HG03196 (cell line): ENCODE measurements around the gene ISM2.
"Not testable (repeated sequence)": the region's sequence is repeated elsewhere in the genome, so short reads cannot be mapped to it uniquely, and the experiment has no call there.

Experiments used
- ATAC-seq: cut with Tn5 transposase; IDR thresholded peaks from one replicate; pipeline ENCODE4 v1.9.1; 2021; ENCODE audit not compliant: unreplicated experiment

Gene ISM2

GRCh38 chr14:77498120-77498979 is at the start of gene ISM2:
TSS of gene ISM2 (minus strand) at chr14:77498816. CDS start at chr14:77498793, 23 bp downstream.
- ATAC-seq: peak; percentile 65

GRCh38 chr14:77547512-77548180 is 49.0 kb upstream of the ISM2 start:
- ATAC-seq: no peak

GRCh38 chr14:77545171-77545570 is 46.6 kb upstream of the ISM2 start:
- ATAC-seq: not testable (repeated sequence)

DNA sequence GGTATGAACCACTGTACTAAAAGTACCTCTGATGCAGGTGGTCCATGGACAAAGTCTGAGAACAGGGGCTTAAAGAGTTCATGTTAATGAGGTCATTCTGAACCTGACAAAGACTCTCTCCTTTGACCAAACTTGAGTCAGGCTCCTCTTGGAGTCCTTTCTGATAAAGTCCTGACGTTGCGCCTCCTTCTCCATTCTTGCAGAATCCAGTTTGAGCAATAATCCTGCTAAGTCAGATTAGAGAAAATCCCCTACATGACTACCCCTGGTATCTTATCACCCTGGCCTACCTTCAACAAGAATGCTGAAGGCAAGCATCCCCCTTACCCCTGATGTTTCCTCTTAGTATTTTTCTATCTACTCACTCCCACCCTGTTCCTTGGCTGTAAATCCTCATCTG is 46.0 kb upstream of the ISM2 start:
- ATAC-seq: no peak

GRCh38 chr14:77543637-77544334 is 45.2 kb upstream of the ISM2 start:
- no peak for ATAC-seq

- ATAC-seq: no peak
Observed at GRCh38 chr14:77543240-77543551, 44.6 kb upstream of the ISM2 start.

GRCh38 chr14:77542421-77543239 is 44.0 kb upstream of the ISM2 start:
- ATAC-seq: no peak

GRCh38 chr14:77541905-77542304 is 43.3 kb upstream of the ISM2 start:
- ATAC-seq: no peak

DNA sequence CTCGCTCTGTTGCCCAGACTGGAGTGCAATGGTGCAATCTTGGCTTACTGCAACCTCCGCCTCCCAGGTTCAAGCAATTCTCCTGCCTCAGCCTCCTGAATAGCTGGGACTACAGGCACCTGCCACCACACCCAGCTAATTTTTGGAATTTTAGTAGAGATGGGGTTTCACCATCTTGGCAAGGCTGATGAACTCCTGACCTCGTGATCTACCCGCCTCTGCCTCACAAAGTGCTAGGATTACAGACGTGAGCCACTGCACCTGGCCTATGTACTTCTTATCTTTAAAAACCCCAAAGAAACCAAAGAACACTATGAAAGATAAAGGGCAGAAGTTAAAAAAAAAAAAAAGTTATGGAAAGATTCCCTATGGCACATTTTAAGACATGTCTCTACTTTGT is 38.3 kb upstream of the ISM2 start:
- ATAC-seq: not testable (repeated sequence)

GRCh38 chr14:77531071-77531470 is 32.5 kb upstream of the ISM2 start:
- ATAC-seq: no peak

DNA sequence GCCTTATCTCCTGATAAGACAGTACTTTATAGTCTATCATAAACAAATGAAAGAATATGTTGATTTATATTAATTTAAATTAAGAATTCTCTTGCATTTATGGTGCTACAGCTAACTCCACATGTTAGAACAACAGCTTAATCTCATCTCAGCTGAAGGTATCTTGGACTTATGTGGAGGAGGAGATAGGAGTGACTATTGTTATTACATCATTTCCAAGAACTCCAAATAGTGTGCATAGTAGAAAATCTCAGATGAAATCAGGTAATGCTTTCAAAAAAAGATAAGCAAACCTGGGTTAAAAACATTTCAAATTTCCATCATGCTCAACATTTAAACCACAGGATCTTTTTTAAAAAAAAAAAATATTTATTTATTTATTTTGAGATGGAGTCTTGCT is 31.3 kb upstream of the ISM2 start:
- no peak for ATAC-seq

- ATAC-seq: no peak
Observed at GRCh38 chr14:77529213-77529612, 30.6 kb upstream of the ISM2 start.

DNA sequence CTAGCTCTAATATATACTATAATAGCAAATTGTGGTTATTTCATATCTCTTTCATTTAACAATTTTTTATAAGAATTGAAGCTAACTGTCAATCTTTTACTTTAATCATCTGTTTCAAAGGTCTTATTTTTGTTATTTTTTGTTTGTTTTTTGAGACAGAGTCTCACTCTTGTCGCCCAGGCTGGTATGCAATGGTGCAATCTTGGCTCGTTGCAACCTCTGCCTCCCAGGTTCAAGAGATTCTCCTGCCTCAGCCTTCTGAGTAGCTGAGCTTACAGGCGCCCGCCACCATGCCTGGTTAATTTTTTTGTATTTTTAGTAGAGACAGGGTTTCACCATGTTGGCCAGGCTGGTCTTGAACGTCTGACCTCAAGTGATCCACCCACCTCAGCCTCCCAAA is 30.1 kb upstream of the ISM2 start:
- not testable (repeated sequence) for ATAC-seq

DNA sequence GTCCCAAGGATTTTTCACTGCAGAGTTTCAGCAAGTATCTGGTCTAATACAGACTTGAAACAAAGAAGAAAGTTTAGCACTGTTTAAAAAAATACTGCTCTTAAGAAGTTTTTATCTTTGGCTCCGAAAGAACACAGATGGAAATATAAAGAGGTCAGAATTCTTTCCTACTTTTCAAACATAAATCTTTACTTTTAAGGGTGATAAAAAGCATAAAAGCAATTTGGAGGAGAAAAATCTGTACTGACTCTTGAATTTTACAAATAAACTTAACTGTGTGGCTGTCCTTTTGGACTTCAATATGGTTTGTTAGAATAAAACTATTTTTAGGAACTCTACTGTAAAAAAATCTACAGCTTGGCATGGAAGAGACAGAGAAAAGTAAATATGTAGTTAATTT is 27.6 kb upstream of the ISM2 start:
- no peak for ATAC-seq

DNA sequence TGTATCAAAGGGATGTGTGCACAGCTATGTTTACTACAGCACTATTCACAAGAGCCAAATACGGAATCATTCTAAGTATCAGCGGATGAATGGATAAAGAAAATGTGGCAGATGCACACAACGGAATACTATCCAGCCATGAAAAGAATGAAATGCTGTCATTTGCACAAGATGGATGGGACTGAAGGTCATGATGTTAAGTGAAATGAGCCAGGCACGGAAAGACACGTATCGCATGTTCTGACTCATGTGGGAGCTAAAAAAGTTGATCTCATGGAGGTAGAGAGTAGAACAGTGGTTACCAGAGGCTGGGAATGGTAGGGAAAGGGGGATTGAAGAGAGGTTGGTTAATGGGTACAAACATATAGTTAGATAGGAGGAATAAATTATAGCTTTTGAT is 25.9 kb upstream of the ISM2 start:
- no peak for ATAC-seq

- no peak for ATAC-seq
Observed at GRCh38 chr14:77523109-77523508, 24.5 kb upstream of the ISM2 start.

- ATAC-seq: no peak
Observed at GRCh38 chr14:77520555-77520954, 21.9 kb upstream of the ISM2 start.

- no peak for ATAC-seq
Observed at GRCh38 chr14:77516126-77516525, 17.5 kb upstream of the ISM2 start.

DNA sequence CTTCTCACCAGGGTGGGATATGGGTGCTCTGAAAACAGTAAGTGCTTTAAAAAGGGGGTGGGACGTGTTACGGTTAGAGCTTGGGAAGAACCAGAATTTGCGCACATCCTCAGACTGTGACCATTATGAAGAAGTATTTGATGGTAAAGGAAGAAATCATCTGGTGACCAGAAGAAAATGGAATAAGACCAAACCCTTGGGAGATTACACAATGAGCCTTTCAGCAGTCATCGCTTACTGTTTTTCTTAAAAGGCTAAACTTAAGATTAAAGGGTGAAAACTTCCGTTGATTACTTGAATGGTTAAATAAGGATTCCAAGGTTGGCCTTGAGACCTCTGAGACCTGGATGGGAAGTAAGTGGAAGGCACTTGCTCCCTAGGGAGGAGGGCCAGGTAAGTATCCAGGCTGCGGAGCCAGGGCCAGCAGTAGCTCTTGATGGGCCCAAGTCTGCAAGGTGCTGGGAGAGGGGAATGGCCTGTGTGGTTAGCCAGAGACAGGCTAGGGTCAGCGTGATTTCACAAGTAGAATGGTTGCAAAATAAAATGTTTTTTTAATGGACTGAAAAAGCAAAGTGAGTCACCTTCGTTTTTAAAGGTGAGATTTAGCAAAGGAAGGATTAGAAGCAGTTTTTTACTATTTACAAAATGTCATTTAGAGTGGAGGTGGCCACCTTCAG is 13.0 kb upstream of the ISM2 start:
- no peak for ATAC-seq

GRCh38 chr14:77509366-77509765 is 10.8 kb upstream of the ISM2 start:
- ATAC-seq: no peak

DNA sequence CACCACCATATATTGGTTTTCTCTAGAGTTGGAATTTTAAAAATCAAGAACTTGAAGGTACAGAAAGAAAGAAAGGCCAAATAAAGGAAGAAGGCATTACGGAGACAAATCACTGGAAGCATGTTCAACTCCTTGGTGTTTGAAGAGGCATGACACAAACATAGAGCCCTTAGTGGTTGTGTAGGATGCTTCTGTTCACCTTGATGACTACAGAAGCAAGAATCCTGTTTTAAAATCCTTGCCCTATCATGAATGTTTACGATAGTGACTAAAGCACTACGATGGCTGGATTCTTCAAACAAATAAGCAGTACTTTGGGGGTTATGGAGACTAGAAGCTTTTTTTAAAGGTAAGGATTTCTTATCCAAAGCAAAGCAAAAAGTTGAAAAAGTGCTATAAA is 10.3 kb upstream of the ISM2 start:
- no peak for ATAC-seq
